GDM1 (cell line): ENCODE results near the gene CALHM1.
"Not testable (repeated sequence)": the region's sequence is repeated elsewhere in the genome, so short reads cannot be mapped to it uniquely, and the experiment has no call there.

ENCODE experiments used
- DNase-seq: peaks from one replicate; lab custom pipeline; 2025; lab: John Stamatoyannopoulos, UW

The CALHM1 gene

DNA sequence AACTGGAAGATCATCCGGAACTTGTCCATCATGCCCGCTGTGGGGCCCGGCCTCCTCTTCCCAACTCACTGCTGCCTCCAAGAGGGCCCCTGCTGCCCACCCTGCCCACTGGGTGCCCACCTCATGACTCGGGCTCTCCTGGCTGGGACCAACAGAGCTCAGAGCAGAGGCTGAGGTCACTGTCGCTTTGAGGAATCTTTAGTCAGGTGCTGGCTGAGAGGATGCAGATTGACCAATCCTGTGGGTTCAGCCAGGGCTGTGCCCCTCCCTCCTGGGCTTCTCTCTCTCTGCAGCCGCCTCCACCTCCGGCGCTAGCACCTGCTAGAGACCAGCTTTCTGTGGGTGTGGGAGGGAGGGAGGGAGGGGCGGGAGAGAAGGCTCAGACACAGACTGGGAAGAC is at the start of gene CALHM1:
CALHM1 (minus strand) TSS at position 181 of the 400 bp plus-strand sequence; CDS start at position 32, 149 bp downstream.
- no peak for DNase-seq

DNA sequence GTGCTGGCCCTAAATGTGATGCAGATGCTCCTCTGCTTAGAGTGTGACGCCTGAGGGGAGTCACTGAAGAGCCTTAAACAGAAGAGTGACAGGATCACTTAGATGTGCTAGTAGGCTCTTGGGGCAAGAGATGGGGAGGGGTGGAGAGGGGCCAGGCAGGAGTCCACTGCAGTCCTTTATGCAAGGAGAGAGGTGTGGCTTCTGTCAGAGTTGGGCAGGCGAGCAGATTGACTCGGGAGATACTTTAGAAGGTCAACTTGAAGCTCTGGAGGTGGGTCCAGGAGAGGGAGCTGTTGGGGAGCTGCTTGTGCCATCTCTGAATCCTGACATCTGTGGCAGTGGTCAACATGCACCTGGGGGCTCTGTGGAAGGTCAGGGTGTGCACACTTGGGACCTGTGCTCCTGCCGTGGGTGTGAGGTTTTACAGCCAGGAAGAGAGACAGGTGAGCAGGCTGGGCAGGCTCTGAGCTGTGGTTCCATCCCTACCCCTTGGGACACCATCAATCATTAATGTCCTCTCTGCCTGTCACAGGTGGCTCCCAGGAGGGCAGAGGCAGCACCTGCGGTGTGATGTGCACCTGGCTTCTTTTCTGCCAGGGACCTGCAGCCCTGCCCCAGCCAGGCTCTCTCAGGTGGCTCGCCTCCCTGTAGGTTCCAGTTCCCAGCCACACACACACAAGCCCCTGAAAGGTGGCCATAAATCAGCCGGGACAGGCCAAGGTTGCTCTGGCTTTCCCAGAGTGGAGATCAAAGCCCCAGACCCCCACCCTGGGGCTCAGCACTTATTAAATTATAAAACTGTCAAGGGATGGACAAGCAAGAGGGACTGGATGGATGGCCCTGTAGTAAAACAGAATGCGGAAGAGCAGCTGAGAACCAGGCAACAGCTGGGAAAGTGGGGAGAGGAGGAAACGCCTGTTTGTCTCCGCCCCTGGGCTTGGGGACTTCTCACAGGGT is 48.8 kb upstream of the CALHM1 start:
- DNase-seq, result no peak

DNA sequence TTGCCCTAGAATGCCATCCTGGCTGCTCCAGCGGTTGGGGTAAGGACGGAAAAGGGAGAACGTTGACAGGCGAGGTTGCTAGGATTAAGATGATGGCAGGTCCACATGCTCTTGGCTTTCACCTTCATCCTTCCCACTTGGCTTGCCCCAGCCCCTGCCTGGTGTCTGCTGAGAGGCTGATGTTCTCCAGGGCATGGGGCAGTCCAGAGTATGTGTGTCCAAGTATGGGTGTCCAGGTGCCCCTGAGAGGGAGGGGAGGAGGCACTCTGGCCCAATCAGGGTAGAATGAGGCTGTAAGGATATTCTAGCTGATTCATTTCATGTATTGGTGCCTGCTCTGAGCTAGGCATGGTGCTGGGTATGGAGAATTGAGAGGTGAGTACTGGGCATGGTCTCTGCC is 47.4 kb upstream of the CALHM1 start:
- DNase-seq, result no peak

- DNase-seq, result no peak
Observed at GRCh38 chr10:103504181-103504783, 45.6 kb upstream of the CALHM1 start.

DNA sequence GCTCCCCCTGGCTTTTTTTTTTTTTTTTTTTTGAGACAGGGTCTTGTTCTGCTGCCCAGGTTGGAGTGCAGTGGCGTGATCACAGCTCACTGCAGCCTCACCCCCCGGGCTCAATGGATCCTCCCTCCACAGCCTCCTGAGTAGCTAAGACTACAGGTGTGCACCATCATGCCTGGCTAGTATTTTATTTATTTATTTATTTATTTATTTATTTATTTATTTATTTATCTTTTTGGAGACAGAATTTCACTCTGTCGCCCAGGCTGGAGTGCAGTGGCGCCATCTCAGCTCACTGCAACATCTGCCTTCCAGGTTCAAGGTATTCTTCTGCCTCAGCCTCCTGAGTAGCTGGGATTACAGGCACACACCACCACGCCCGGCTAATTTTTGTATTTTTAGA is 45.1 kb upstream of the CALHM1 start:
- DNase-seq, result not testable (repeated sequence)

DNA sequence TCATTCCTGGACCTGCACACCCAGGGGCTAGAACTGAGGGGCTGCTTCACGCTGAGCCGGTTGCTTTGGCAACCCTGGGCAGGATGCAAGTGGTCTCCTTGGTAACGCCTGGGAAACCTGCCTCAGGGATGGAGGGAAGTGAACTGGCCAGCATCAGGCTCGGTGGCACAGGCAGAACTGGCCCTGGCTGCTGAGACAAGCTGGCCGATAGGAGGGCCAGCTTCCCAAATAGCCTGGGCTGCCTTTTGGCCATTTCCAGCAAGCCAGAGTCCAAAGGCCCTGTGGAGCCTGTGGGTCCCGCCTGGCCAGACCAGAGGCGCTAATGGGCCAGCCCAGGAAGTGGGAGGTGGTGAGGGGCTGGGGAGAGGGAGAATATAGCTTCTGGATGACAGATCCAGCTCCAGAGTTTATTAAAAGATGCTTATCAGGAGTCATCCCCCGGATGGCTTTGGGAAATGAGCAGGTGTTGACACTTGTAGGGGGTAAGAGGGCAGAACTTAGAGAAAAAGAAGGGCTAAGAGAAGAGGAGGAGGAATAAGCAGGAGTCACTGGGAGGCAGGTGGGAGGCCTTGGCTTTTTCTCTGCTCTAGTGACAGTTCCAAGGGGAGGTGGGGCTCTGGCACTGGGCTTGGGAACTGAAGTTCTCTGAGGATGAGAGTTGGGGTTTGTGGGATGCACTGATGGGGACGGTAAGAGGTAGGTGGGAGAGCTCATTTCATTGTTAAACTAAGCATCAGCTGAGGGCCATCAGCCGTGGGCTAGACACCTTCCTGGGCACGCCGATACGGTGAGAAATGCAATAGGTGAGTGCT is 44.4 kb upstream of the CALHM1 start:
- DNase-seq, result no peak

- no peak for DNase-seq
Observed at GRCh38 chr10:103501186-103501585, 42.5 kb upstream of the CALHM1 start.

DNA sequence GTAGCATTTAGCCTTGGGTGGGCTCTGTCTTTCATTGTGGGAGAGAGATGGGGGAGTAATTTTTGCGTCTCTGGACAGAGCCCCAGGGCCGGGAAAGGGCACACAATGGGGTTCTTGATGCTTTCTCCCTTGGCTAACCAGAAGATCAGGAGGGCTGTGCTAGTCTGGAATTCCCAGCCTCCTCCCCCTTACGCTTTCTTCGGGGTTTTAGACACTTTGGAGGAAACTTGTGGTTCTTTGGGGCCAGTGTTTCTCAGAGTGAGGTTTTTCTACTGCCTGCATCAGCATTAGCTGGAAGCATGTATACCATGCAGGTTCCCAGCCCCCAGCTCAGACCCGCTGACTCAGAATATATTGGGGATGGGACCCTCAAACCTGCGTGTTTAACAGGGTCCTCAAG is 41.8 kb upstream of the CALHM1 start:
- no peak for DNase-seq

- no peak for DNase-seq
Observed at GRCh38 chr10:103499881-103500280, 41.2 kb upstream of the CALHM1 start.

DNA sequence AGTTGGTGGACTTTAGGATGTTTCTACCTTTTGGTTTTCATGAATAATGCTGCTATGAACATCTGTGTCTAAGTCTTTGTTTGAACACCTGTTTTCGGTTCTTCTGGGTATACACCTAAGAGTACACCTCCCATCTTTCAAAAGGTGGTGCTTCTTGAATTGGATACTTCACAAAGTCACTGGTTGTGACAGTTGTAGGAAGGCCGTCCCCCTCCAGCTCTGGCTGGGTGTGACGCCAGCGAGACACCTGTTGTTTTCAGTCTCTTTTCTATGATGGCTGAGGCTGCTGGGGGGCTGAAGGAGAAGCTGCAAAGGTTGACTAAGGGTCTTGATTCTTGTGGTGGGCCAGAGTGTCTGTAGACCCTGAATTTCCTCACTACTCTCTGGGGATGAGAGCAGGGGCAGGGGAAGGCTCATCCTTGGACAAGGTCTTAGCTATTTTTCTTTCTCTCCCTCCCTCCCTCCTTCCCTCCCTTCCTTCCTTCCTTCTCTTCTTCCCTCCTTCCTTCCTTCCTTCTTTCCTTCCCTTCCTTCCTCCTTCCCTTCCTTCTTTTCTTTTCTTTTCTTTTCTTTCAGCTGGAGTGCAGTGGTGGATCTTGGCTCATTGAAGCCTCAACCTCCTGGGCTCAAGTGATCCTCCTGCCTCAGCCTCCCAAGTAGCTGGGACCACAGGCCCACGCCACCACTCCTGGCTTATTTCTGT is 40.4 kb upstream of the CALHM1 start:
- no peak for DNase-seq

- DNase-seq, result no peak
Observed at GRCh38 chr10:103497161-103497915, 38.6 kb upstream of the CALHM1 start.

DNA sequence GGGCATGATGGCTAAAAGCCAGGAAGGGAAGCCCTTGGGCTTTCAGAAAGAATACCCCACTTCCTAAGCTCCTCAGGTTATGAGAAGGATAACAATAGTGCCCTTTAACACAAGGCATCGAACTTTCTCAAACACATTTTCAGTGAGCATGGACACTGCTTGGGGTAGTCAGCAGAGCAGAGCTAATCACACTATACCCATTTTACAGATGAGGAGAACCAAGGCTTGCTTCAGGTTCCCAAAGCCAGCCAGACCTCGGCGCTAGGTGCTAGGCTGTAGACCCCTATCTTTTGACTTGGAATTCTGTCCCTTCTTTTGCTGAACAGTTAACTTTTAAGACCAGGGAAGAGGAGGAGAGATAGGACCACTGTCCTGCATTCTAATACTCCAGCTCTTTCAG is 36.6 kb upstream of the CALHM1 start:
- no peak for DNase-seq

DNA sequence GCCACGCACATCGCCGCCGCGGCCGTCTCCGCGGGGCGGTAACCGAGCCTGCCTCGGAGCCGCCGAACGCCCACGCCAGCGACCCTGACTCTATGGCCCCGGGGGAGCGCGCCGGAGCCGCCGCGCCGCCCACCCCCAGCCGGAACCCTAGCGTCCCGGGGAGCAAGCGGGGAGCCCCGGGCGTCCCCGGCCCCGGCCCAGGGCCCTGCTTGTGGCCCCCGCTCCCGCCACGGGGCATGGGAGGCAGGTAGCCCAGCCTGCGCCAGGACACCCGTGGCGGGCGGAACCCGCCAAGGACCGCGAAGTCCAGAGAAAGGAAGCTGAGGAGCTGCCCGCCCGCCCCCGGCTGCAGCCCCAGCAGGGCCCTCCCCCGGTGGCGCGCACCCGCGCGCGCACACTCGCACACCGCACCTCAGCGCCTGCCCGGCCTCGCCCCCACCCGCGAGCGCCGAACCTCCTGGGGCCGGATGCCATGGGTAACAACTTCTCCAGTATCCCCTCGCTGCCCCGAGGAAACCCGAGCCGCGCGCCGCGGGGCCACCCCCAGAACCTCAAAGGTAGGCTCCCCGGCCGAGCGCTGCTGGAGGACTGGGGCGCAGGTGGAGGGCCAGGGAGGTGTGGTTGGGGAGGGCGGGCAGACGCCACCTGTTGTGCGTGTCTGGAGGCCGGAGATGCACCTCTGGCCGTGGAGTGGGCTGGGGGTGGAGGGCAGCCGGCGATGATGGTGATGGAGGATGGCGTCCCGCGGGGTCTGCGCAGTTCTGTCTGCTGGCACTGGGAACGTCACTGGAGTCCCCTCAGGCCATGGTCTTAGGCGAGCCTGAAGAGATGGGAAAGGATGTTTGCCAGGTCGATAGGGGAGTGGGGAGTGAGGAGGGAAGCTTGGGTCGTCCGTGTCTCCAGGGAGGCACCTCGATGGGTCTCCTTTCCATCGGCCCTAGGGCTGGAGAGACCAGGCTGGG is 35.5 kb upstream of the CALHM1 start:
- DNase-seq, result no peak

DNA sequence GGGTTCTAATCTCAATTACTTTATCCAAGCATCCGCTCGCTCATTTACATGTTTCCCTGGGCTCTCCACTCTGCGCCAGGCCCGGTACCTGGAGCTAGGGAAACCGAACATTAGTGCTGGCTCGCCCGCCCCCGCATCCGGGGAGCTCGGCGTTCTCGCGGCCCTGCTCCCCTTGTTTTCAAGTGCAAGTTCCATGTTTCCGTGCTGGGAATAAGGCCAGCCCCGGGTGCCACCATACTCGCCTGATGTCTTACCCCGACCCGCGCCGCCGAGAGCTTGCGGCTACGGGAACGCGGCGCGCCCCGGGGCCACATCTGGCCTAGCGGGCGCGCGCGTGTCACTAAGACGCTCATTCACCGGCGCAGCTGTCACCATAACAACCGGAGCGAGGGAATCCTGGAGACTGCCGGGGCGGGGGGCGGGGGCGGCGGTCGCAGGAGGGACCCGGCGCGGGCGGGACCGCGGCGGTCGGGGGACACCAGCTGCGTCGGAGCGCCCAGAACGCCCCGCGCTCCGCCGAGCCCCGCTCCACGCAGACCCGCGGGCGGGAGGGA is 34.7 kb upstream of the CALHM1 start, which contains the start of gene NEURL1:
NEURL1 (plus strand) TSS at position 344 of the 554 bp plus-strand sequence. CDS start 683 bp downstream, outside the sequence.
- DNase-seq, result no peak

DNA sequence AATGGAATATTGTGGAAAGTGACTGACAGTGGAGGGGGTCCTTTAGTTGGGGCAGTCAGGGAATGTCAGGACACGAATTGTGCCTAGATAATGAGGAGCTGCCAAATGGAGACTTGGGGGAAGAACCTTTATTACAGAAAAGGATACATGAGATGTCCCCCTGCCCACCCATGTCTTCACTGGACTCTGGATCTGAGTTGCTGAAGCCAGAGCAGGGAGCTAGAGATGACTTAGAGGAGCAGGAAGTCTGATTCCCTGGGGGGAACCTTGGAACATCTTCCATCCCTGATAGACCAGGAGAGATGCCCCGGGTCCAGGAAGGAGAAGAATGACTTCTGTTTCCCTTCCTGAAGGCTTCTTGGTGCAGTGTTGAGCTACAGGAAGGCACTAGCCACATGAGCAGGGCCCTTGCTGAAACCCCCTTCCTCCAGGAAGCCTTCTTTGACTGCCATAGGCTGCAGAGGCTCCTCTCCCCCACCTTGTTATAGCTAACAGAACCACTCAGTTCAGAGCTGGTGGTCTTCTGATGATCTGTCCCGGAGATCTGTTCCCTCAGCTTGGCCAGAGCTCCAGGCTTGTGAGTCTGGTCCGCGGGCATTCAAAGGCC is 34.1 kb upstream of the CALHM1 start:
- DNase-seq, result no peak

- DNase-seq, result no peak
Observed at GRCh38 chr10:103491729-103492364, 33.1 kb upstream of the CALHM1 start.

DNA sequence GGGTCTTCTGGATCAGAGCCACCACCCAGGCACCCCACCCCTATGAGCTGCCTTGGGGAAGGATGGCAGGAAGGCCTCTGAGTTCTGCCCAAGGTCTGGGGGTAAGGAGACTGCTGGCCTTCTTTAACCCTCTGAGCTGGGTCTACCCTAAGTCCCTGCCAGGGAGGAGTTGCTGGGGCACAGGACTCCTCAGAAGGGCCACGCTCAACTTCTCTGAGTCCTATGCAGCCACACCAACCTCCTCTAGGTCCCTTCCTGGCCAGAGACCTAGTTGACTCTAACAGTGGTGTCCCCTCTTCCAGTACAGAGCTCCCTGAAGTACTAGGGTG is 32.2 kb upstream of the CALHM1 start:
- no peak for DNase-seq

DNA sequence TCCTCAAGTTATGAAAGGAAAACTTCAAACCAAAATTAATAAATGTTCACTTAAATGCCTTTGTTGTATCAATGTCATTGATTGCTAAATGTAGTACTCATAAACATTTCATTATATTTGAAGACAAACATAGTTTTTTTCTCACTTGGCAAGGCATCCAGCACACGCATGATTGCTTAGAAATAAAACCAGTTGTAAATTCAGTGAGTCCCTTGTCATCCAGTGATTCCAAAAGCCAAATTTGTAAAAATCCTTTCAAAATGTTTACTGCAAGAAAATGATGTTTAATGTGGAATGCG is 28.7 kb upstream of the CALHM1 start:
- no peak for DNase-seq
